NB4 (cell line): ENCODE data around the gene COL4A1.

Experiments
- DNase-seq: peaks from one replicate; pipeline ENCODE4 v3.0.0; 2010; ENCODE audit warnings: low read depth
- H3K4me3 ChIP-seq: one replicate; pipeline ENCODE4 v1.5.1; 2011; ENCODE audit warnings: mild to moderate bottlenecking, low read depth, low read length, moderate library complexity
- MYC ChIP-seq: IDR thresholded peaks from 2 replicates; pipeline ENCODE4 v1.6.1; 2011; ENCODE audit warnings: low read depth, low read length
- POLR2A ChIP-seq: IDR thresholded peaks from 2 replicates; pipeline ENCODE4 v1.6.1; 2011; ENCODE audit warnings: mild to moderate bottlenecking; ENCODE audit not compliant: insufficient read length; ENCODE audit errors: extremely low read depth
- TF ChIP-seq, protein P1 (sequence below): IDR thresholded peaks from one replicate; pipeline ENCODE4 v1.5.1; 2012; ENCODE audit warnings: low read depth, low read length
- TF ChIP-seq, protein P2 (sequence below): IDR thresholded peaks from 2 replicates; pipeline ENCODE4 v1.6.1; 2011; ENCODE audit warnings: low read depth, low read length

The COL4A1 gene

GRCh38 chr13:110236431-110236830, 70.5 kb downstream of the COL4A1 start:
- no peak for DNase-seq
- no peak for TF ChIP-seq POLR2A
- TF ChIP-seq MYC, result no peak
- TF ChIP-seq, protein P1, sequence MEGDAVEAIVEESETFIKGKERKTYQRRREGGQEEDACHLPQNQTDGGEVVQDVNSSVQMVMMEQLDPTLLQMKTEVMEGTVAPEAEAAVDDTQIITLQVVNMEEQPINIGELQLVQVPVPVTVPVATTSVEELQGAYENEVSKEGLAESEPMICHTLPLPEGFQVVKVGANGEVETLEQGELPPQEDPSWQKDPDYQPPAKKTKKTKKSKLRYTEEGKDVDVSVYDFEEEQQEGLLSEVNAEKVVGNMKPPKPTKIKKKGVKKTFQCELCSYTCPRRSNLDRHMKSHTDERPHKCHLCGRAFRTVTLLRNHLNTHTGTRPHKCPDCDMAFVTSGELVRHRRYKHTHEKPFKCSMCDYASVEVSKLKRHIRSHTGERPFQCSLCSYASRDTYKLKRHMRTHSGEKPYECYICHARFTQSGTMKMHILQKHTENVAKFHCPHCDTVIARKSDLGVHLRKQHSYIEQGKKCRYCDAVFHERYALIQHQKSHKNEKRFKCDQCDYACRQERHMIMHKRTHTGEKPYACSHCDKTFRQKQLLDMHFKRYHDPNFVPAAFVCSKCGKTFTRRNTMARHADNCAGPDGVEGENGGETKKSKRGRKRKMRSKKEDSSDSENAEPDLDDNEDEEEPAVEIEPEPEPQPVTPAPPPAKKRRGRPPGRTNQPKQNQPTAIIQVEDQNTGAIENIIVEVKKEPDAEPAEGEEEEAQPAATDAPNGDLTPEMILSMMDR, result no peak
- TF ChIP-seq, protein P2, sequence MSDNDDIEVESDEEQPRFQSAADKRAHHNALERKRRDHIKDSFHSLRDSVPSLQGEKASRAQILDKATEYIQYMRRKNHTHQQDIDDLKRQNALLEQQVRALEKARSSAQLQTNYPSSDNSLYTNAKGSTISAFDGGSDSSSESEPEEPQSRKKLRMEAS, result no peak
- H3K4me3 ChIP-seq, result no peak overlapping the region

DNA sequence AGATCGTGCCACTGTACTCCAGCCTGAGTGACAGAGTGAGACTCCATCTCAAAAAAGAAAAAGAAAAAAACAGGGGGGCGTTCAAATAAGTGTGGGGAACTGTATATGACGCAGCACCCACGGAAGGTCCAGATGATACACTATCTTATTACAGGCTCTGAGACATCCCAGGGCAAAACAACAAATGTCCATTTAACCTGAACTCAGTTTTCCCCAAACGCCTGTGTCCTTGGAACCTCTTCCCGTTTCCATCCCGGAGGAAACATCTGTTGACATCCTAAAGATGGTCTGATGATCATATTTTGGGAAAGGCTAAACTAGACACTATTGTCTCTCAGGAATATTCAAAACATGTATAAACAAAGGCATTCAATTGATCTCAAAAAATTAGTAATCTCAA, 72.4 kb downstream of the COL4A1 start:
- H3K4me3 ChIP-seq, result no peak overlapping the region
- no peak for DNase-seq
- TF ChIP-seq MYC (no peak), POLR2A (no peak)
- TF ChIP-seq, protein P1, result no peak
- TF ChIP-seq, protein P2, result no peak

- H3K4me3 ChIP-seq, result no peak overlapping the region
- TF ChIP-seq, protein P1, result no peak
- TF ChIP-seq, protein P2, result no peak
- TF ChIP-seq POLR2A (no peak), MYC (no peak)
- no peak for DNase-seq
These were observed 73.0 kb downstream of the COL4A1 start for GRCh38 chr13:110233951-110234280.

GRCh38 chr13:110233181-110233950, 73.6 kb downstream of the COL4A1 start:
- H3K4me3 ChIP-seq, result no peak overlapping the region
- TF ChIP-seq, protein P2, result no peak
- TF ChIP-seq, protein P1, result no peak
- no peak for TF ChIP-seq MYC
- TF ChIP-seq POLR2A, result no peak
- DNase-seq, result no peak

DNA sequence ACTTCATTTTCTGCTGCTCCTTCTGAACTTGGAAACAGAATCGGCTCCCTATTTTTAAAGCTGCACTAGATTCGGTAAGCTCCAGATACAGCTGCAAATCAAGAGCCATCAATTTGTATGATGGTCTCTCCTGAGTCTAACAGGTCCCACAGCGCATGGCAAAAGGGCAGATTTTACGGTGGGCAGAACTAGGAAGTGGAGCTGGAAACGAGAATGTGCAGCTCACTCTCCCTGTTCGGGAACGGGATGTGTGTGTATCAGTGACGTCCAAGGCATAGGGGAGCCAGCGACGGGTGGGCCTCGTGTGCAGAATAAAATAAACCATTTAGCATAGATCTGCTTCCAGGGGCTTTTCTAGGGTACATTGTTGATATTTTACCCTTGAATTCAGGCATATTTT, 74.2 kb downstream of the COL4A1 start:
- TF ChIP-seq, protein P2, result no peak
- TF ChIP-seq MYC (no peak), POLR2A (no peak)
- TF ChIP-seq, protein P1, result no peak
- H3K4me3 ChIP-seq, result no peak overlapping the region
- DNase-seq, result no peak
